Measurements from ENCODE around the gene CAMSAP1.

The CAMSAP1 gene

DNA sequence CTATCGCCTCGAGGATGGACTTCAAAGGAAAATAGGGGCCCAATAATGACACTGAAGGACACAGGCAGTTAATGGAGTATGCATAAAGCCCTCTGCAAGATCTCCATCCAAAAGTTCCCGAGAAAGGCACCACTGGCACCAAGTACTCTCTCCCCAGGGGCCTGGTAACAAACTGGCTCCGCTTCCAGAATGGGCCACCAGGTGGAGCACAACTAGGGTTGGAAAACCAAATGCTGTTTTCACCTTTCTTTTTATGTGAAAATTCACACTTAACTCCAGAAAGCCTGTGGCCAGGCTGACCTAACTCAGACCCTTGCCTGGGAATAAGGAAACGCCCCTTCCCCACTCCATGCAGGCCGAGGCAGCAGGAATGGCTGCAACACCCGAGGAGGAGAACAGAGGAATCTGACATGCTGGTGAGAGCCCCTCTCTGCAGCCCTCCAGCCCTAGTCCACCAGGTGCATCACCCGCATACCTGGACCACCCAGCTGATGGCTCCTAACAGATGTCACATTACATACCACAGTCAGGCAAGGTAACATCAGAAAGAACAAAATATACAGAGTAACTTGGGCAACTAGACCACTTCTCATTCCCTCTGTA is 42.8 kb downstream of the CAMSAP1 start:
- H3K4me2 ChIP-seq (ENCODE audit: insufficient read depth, low read length), result no peak overlapping the region
- ATAC-seq (ENCODE audit: insufficient read depth, low read depth) (peak; percentile 70), DNase-seq (peak; percentile 65)
- peaks cover 49% of the 10 kb centered on the region for H4K20me1 ChIP-seq (ENCODE audit: insufficient read depth, low read length)
- no peaks in the 10 kb centered on the region for H3K4me1 ChIP-seq (ENCODE audit: insufficient read depth, low read length)
- TF ChIP-seq EZH2 (IDR thresholded peaks at IDR 0.05; ENCODE audit: borderline replicate concordance, low read depth, low read length, severe bottlenecking), result no peak
- TF ChIP-seq, protein P1, sequence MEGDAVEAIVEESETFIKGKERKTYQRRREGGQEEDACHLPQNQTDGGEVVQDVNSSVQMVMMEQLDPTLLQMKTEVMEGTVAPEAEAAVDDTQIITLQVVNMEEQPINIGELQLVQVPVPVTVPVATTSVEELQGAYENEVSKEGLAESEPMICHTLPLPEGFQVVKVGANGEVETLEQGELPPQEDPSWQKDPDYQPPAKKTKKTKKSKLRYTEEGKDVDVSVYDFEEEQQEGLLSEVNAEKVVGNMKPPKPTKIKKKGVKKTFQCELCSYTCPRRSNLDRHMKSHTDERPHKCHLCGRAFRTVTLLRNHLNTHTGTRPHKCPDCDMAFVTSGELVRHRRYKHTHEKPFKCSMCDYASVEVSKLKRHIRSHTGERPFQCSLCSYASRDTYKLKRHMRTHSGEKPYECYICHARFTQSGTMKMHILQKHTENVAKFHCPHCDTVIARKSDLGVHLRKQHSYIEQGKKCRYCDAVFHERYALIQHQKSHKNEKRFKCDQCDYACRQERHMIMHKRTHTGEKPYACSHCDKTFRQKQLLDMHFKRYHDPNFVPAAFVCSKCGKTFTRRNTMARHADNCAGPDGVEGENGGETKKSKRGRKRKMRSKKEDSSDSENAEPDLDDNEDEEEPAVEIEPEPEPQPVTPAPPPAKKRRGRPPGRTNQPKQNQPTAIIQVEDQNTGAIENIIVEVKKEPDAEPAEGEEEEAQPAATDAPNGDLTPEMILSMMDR (IDR thresholded peaks at IDR 0.05; ENCODE audit: borderline replicate concordance, extremely low read depth, low read length, poor library complexity, severe bottlenecking), result peak; percentile 87
- peaks cover 58% of the 10 kb centered on the region for H3K79me2 ChIP-seq (ENCODE audit: insufficient read depth, low read length)
- H3K36me3 ChIP-seq (ENCODE audit: insufficient read depth, low read length), result peaks cover 35% of the 10 kb centered on the region
- H3K4me3 ChIP-seq (ENCODE audit: low read depth in 1 of 2, low read length in 2 of 2), result no peak overlapping the region
- no peak overlapping the region for H3K9ac ChIP-seq (ENCODE audit: low read depth, low read length)
- no peaks in the 10 kb centered on the region for H3K9me3 ChIP-seq (ENCODE audit: insufficient read depth, low read length, severe bottlenecking)
- H3K27me3 ChIP-seq (ENCODE audit: insufficient read depth, low read length, poor library complexity), result no peaks in the 10 kb centered on the region
- H3K27ac ChIP-seq (ENCODE audit: low read length), result no peak overlapping the region
- no peak overlapping the region for H2AFZ ChIP-seq (ENCODE audit: low read depth, low read length)

DNA sequence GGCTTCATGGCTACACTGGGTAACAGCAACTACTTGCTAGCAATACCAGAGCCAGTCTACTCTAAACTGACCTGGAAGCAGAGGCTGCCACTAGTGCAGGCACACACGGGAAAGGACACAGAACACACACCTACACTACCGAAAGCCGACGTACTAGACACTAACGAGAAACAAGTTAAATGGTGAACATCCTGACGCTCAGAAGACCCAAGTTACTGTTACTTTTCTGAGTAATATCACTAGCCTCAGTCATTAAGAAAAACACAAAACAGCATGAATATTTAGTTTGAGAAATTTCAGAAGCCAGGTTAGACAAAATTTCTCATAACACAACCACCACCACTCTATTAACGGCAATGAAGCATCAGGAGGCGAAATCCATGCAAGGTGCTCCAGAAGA is 44.5 kb downstream of the CAMSAP1 start:
- no peak overlapping the region for H3K27ac ChIP-seq (ENCODE audit: low read length)
- H3K79me2 ChIP-seq (ENCODE audit: insufficient read depth, low read length), result peaks cover 42% of the 10 kb centered on the region
- peaks cover 53% of the 10 kb centered on the region for H4K20me1 ChIP-seq (ENCODE audit: insufficient read depth, low read length)
- H3K4me1 ChIP-seq (ENCODE audit: insufficient read depth, low read length), result no peaks in the 10 kb centered on the region
- H3K9ac ChIP-seq (ENCODE audit: low read depth, low read length), result no peak overlapping the region
- TF ChIP-seq, protein P1 (IDR thresholded peaks at IDR 0.05; ENCODE audit: borderline replicate concordance, extremely low read depth, low read length, poor library complexity, severe bottlenecking), result no peak
- TF ChIP-seq EZH2 (IDR thresholded peaks at IDR 0.05; ENCODE audit: borderline replicate concordance, low read depth, low read length, severe bottlenecking), result no peak
- peaks cover 44% of the 10 kb centered on the region for H3K36me3 ChIP-seq (ENCODE audit: insufficient read depth, low read length)
- no peak overlapping the region for H2AFZ ChIP-seq (ENCODE audit: low read depth, low read length)
- no peaks in the 10 kb centered on the region for H3K27me3 ChIP-seq (ENCODE audit: insufficient read depth, low read length, poor library complexity)
- ATAC-seq (ENCODE audit: insufficient read depth, low read depth), result no peak
- no peak for DNase-seq
- H3K4me2 ChIP-seq (ENCODE audit: insufficient read depth, low read length), result no peak overlapping the region
- H3K4me3 ChIP-seq (ENCODE audit: low read depth in 1 of 2, low read length in 2 of 2), result no peak overlapping the region
- H3K9me3 ChIP-seq (ENCODE audit: insufficient read depth, low read length, severe bottlenecking), result no peaks in the 10 kb centered on the region

DNA sequence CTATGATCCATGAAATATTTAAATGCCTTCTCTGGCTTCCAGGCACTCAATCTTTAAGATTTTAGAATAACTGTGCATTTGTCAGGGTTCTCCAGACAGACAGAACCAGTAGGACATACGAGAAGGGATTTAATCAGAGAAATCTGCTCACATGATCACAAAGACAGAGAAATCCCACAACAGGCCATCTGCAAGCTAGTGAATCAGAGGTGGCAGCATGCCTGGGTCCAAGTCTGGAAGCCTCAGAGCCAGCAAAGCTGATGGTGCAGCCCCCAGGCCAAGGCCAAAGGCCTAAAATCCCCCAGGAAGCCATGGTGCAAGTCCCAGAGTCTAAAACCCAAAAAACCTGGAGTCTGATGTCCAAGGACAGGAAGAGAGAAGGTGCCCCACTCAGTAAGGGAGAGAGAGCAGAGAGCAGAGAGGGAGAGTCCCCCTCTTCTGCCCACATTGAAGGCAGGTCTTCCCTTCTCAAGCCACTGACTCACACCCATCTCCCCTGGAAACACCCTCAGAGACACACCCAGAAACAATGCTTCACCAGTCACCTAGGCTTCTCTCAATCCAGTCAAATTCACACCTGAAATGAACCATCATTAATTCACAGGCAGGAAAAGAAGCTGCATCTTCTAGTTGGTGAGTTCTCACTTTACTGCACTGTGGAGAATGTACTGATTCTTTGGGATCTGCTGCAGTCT is 48.7 kb downstream of the CAMSAP1 start:
- Histone ChIP-seq H3K27me3 (ENCODE audit: insufficient read depth, low read length, poor library complexity) (no peaks in the 10 kb centered on the region), H2AFZ (ENCODE audit: low read depth, low read length) (no peak overlapping the region), H3K36me3 (ENCODE audit: insufficient read depth, low read length) (peaks cover 43% of the 10 kb centered on the region), H3K9ac (ENCODE audit: low read depth, low read length) (no peak overlapping the region), H3K4me2 (ENCODE audit: insufficient read depth, low read length) (no peak overlapping the region), H4K20me1 (ENCODE audit: insufficient read depth, low read length) (peaks cover 34% of the 10 kb centered on the region; the same call in 1 of the 2 replicates), H3K4me1 (ENCODE audit: insufficient read depth, low read length) (no peaks in the 10 kb centered on the region), H3K27ac (ENCODE audit: low read length) (no peak overlapping the region), H3K4me3 (ENCODE audit: low read depth in 1 of 2, low read length in 2 of 2) (no peak overlapping the region), H3K9me3 (ENCODE audit: insufficient read depth, low read length, severe bottlenecking) (no peaks in the 10 kb centered on the region), H3K79me2 (ENCODE audit: insufficient read depth, low read length) (peaks cover 23% of the 10 kb centered on the region)
- DNase-seq, result no peak
- no peak for TF ChIP-seq EZH2 (IDR thresholded peaks at IDR 0.05; ENCODE audit: borderline replicate concordance, low read depth, low read length, severe bottlenecking)
- TF ChIP-seq, protein P1 (IDR thresholded peaks at IDR 0.05; ENCODE audit: borderline replicate concordance, extremely low read depth, low read length, poor library complexity, severe bottlenecking), result no peak
- ATAC-seq (ENCODE audit: insufficient read depth, low read depth), result no peak
